HG03159 (cell line): Measurements from ENCODE around the gene NR2F1-AS1.

Experiments
- ATAC-seq: cut with Tn5 transposase; IDR thresholded peaks from one replicate; pipeline ENCODE4 v1.9.1; 2021; ENCODE audit warnings: mild to moderate bottlenecking, moderate library complexity; ENCODE audit not compliant: unreplicated experiment

The NR2F1-AS1 gene

GRCh38 chr5:93580927-93581445 lies at the start of gene NR2F1-AS1:
NR2F1-AS1 (minus strand) TSS chr5:93581219.
- peak; percentile 34 for ATAC-seq

- no peak for ATAC-seq
Observed at GRCh38 chr5:93626801-93627200, 45.8 kb upstream of the NR2F1-AS1 start.

- no peak for ATAC-seq
Observed at GRCh38 chr5:93623153-93623552, 42.1 kb upstream of the NR2F1-AS1 start.

- ATAC-seq: peak; percentile 35
Observed at GRCh38 chr5:93622240-93622885, 41.3 kb upstream of the NR2F1-AS1 start.

GRCh38 chr5:93621327-93621798 lies 40.3 kb upstream of the NR2F1-AS1 start:
- ATAC-seq: peak; percentile 14

- ATAC-seq: peak; percentile 97
Observed at GRCh38 chr5:93620487-93621326, 39.7 kb upstream of the NR2F1-AS1 start.

GRCh38 chr5:93616538-93617174 lies 35.6 kb upstream of the NR2F1-AS1 start:
- no peak for ATAC-seq

GRCh38 chr5:93612855-93613243 lies 31.8 kb upstream of the NR2F1-AS1 start:
- no peak for ATAC-seq

GRCh38 chr5:93611976-93612854 lies 31.2 kb upstream of the NR2F1-AS1 start:
- ATAC-seq: no peak

GRCh38 chr5:93611273-93611975 lies 30.4 kb upstream of the NR2F1-AS1 start:
- no peak for ATAC-seq

GRCh38 chr5:93610581-93611272 lies 29.7 kb upstream of the NR2F1-AS1 start:
- ATAC-seq: no peak

GRCh38 chr5:93609762-93610161 lies 28.7 kb upstream of the NR2F1-AS1 start:
- no peak for ATAC-seq

- no peak for ATAC-seq
Observed at GRCh38 chr5:93608855-93609254, 27.8 kb upstream of the NR2F1-AS1 start.

- ATAC-seq: peak; percentile 87
Observed at GRCh38 chr5:93607367-93608258, 26.6 kb upstream of the NR2F1-AS1 start.

GRCh38 chr5:93606382-93606752 lies 25.3 kb upstream of the NR2F1-AS1 start:
- ATAC-seq: no peak

GRCh38 chr5:93604644-93605515 lies 23.9 kb upstream of the NR2F1-AS1 start:
- ATAC-seq: no peak
